Stimulated activated CD8-positive, alpha-beta memory T cell treated with anti-CD3 and anti-CD28 coated beads, Interleukin-12 subunit alpha, Interleukin-12 subunit beta, amount 100 ng/mL, for 4 hours (primary cell): ENCODE results near the gene CBL.
"Not testable (repeated sequence)": the region's sequence is repeated elsewhere in the genome, so short reads cannot be mapped to it uniquely, and the experiment has no call there.

ENCODE experiments used
- DNase-seq: peaks from one replicate; pipeline ENCODE4 v3.0.0-alpha.2; 2020; ENCODE audit warnings: low read depth

Gene CBL

GRCh38 chr11:119218141-119218878 lies 12.2 kb downstream of the CBL start:
- DNase-seq, result no peak

- no peak for DNase-seq
These were observed 16.2 kb downstream of the CBL start for GRCh38 chr11:119222308-119222707.

DNA sequence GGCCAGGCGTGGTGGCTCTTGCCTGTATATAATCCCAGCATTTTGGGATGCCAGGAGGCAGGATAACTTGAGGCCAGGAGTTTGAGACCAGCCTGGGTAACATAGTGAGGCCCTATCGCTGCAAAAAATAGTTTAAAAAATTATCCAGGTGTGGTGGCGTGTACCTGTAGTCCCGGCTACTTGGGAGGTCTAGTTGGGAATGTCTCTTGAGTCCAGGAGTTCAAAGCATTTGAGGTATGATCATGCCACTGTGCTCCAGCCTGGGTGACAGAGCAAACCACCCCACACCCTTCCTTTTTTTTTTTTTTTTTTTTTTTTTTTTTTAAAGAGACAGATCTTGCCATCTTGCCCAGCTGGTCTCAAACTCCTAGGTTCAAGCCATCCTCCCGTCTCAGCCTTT lies 16.8 kb downstream of the CBL start:
- no peak for DNase-seq

DNA sequence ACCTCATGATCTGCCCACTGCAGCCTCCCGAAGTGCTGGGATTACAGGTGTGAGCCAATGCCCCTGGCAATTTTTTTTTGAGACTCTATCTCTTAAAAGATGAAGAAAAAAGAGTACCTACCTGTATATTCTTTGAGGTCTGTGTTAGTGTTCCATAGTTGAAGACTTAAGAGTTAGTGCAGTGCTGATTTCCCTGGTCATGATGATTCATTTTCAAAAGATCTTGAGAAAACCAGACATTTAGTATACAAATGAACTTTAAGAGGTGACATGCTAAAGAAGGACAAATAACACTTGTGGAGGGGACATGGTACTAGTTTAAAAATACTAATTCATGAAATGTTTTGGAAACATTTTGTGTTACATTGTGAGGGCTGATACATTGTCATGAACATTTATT lies 17.7 kb downstream of the CBL start:
- DNase-seq, result no peak

DNA sequence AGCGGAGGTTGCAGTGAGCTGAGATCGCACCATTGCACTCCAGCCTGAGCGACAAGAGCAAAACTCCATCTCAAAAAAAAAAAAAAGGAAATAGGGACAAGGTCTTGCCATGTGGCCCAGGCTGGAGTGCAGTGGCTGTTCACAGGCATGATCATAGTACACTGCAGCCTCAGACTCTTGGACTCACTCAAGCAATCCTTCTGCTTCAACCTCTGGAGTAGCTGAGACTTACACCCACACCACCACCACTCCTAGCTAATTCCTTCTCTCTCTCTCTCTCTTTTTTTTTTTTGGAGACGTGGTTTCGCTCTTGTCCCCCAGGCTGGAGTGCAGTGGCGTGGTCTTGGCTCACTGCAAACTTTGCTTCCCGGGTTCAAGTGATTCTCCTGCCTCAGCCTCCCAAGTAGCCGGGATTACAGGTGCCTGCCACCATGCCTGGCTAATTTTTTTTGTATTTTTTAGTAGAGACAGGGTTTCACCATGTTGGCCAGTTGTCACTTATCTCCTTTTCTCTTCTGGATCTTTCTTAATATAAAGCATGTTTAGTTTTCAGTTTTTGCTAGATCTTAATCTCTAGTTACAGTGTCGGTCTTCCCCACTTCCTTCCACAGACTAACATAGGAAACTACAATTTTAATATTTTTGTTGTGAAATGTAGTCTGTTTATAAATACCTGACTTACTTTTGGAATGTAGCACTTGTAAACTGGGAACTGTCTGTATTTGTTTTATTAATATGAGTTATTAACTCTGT lies 22.6 kb downstream of the CBL start:
- not testable (repeated sequence) for DNase-seq

GRCh38 chr11:119229288-119229672 lies 23.1 kb downstream of the CBL start:
- DNase-seq, result no peak

- no peak for DNase-seq
These were observed 23.6 kb downstream of the CBL start for GRCh38 chr11:119229741-119230140.

DNA sequence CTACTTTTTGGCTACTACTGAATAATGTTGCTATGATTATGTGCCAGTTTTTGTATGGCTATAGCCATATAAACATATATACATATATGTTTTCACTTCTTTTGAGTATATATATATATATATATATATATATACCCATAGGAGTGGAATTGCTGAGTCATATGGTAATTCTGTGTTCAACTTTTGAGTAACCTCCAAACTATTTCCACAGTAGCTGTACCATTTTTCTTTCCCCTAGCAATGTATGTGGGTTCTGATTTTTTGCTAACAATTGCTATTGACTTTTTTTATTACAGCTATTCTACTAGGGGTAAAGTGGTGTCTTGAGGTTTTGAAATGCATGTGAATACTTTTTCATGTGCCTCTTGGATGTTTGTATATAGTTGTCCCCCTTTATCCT lies 30.4 kb downstream of the CBL start:
- no peak for DNase-seq

GRCh38 chr11:119236891-119237290 lies 30.8 kb downstream of the CBL start:
- DNase-seq, result no peak

DNA sequence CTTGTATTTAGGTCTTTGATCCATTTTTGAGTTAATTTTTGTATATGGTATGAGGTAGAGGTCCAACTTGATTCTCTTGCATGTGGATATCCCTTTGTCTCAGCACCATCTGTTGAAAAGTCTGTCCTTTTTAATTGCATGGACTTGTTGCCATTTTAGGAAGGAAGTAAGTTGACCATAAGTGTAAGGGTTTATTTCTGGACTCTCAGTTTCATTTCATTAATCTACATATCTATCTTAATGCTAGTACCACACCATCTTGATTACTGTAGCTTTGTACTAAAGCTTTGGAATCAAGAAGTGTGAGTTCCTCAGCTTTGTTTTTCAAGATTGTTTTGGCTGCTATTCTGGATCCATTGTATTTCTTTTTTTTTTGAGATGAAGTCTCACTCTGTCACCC lies 31.4 kb downstream of the CBL start:
- no peak for DNase-seq

GRCh38 chr11:119248750-119249670 lies 42.9 kb downstream of the CBL start:
- no peak for DNase-seq

- no peak for DNase-seq
These were observed 43.5 kb downstream of the CBL start for GRCh38 chr11:119249671-119250010.

GRCh38 chr11:119251114-119251513 lies 45.0 kb downstream of the CBL start:
- DNase-seq, result no peak

GRCh38 chr11:119254239-119254638 lies 48.1 kb downstream of the CBL start:
- DNase-seq, result peak; percentile 2

- no peak for DNase-seq
These were observed 52.0 kb downstream of the CBL start for GRCh38 chr11:119258180-119258579.

- no peak for DNase-seq
These were observed 52.8 kb downstream of the CBL start for GRCh38 chr11:119258983-119259382.

- DNase-seq, result no peak
These were observed 56.7 kb downstream of the CBL start for GRCh38 chr11:119262668-119263351.

DNA sequence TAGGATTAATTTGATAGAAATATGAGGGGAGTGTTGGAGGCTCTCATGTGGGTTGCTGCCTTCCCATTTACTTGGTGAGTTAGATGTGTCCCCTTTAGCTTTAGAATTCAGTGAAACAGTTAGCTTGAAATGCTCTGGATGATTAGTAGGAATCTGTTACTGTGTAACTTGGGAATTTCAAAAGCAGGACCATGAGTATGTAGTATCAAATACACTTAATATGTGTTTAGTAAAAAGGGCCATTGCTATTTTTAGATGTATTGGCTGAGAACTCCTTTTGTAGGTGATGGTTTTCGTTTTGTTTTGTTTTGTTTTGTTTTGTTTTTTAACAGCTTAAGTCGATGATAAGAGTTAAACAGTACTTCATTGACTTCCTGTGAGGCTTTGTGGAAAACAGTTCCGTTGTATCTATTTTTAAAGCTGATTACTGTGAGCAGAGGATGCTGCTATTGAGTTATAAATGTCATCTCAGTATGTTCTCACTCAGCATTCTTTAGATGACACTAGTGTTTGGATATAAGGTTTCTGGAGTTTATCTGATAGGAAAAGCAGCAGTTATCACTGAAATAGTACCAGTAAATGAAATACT lies 57.3 kb downstream of the CBL start:
- DNase-seq, result no peak

DNA sequence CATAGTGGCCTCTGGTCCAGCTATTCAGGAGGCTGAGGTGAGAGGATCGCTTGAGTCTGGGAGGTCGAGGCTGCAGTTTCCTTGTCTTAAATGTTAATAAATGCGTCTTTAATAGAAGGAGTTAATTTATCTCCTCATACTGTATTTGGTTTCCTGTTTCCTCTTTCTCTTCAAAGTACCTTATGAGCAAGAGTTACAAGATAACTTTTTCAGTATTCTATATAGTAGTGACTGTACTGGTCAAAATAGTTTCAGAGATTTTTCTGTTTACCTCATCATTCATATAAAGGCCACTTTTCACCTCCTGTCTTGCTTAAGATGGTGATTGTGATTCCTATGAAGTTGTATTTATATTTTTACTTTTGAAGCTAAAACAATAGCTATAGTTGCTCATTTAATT lies 59.9 kb downstream of the CBL start:
- no peak for DNase-seq

DNA sequence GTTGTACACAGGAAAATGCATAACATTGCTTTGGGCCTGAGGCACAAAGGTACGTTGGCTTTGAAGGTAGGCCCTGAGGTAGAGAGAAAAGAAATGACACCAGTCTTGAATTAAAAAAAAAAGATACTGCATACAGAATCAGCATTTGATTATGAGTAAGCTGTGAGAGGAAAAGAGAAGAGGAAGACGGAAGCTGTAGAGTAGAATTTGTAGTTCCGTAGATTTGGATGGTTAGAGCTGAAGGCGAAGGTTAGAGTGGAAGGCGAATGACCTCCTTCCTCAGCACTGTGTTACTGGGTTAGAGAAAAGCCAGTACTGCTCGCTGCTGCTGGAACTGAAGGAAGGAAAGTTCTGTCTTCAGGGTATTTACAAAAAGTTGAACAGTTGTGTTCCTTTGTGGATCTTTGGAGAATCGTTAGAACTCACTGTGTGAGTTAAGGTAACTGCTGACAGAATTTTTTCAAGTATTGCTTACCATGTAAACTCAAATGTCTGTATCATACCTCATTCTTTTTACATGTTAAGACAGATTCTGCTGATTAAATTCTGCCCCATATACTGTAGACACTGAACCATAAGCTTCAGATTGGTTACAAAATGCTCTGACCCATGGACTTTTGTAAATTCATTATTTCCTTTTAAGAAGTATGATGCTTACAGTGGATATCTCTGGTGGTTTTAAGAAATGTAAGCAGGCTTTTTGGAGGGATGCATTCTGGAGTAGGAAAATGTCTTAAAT lies 60.5 kb downstream of the CBL start:
- no peak for DNase-seq

DNA sequence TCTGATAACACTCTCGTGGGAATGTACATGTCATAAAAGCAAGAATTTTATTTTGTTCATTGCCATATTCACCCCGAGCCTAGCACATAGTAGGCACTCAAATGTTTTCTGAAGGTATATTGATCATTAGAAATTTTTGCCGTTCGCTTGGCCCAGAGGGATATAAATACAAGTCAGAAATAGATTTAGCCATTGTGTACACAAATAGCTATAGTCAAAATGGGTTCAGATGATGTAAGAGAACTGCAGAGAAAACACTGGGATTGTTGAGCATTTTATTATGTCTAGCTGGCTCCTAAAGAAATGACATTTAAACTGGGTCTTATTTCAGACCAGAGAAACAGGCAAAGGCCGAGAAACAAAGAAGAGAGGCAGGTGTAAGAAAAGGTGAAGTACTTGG lies 61.5 kb downstream of the CBL start:
- no peak for DNase-seq
